GM12891 (cell line): ENCODE data around the gene PCBP3.

Experiments used
- POLR2A ChIP-seq: IDR thresholded peaks from 2 replicates; pipeline ENCODE4 v1.6.1; 2011; ENCODE audit warnings: low read depth, low read length, control low read depth
- POLR2AphosphoS5 ChIP-seq: IDR thresholded peaks from 2 replicates; pipeline ENCODE4 v1.6.1; 2011; ENCODE audit warnings: low read depth, low read length, control low read depth
- POU2F2 ChIP-seq: IDR thresholded peaks from 2 replicates; pipeline ENCODE4 v1.6.1; 2011; ENCODE audit warnings: low read depth, mild to moderate bottlenecking, control low read depth, low read length, moderate library complexity
- SPI1 ChIP-seq: IDR thresholded peaks from 2 replicates; pipeline ENCODE4 v1.6.1; 2011; ENCODE audit warnings: low read depth, low read length, control low read depth

GRCh38 chr21:45871616-45872236, 228.2 kb downstream of the PCBP3 start:
- TF ChIP-seq POLR2AphosphoS5 (no peak), POLR2A (no peak), SPI1 (no peak), POU2F2 (no peak)
